ENCODE data around the gene TUNAR.

The TUNAR gene

DNA sequence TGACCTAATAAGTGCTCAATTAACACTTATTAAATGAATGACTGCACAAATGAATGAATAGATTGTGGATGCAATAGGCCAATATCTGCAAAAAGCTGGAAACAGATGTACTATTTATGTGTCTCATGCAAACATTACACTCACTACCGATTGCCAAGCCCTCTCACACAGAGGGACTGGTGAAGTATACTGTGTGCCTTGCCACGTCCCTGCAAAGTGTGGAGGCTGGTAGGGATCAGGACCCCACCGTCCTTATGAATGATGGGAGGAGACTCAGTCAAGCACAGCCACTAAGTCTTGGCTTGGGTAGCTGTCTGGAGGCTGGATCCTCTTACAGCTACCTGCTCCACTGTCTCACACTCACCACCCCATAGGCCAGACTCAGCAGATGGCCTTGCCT lies 3.9 kb upstream of the TUNAR start:
- DNase-seq (ENCODE audit: low read depth), result no peak

DNA sequence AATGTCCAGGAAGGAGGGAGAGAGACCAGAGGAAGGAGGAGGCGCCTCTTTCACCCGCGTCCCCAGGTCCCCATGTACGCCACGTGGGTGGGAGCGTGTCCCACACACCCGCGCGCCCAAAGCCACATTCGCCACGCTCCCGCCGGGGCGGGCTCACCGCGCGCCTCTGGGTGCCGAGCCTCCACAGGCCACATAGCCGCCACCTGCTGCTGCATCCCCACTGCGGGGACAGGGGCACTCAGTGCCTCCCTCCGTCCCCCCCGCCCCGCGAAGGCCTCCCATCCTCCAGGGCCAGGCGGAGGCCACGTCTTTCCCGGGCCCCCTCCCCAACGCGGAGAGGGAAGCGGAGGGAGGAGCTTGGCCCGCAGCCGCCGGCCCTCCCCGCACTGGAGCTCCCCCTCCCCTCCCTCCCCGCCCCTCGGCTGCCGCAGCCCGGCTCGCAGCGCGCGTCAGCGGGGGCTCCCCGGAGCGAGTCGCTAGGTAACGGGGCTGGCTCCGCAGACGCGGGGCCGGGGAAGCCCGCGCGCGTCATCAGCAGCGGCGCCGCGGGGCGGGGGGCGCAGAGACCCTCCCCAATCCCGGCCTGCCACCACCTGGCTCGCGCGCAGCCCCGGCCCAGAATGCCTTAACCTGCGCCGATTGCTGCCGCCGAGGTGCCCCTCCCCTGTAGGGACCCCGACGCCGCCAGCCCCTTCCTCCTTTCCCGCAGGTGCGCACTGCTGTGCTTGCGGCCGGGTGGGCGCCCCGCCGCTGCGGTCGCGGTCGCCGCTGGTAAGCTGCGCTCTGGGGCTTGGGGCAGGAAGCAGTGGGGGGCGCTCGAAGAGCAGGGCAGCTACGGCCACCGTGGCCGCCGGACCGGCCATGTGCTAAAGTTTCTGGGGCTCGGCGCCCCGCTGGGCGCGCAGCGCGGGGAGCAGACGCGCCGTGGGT lies 536 bp upstream of the TUNAR start:
- no peak for DNase-seq (ENCODE audit: low read depth)

DNA sequence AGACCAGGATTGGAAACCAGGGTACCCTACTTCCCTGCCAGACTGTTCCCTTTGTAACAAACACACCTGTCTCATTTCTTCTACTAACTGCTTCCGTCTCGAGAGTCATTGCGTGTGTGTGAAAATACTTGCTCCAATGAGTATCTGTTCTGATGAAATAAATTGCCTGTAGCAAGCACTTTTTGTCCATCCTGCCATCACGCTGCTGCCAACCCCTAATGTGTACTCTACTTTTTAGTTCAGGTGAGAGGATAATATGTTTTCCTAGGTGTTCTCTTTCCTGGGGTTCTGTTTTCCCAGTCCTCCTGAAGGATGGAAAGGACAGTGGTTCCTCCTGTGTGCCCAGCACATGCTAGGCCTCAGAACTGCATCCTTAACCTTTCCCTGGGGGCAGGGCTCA lies 1.0 kb downstream of the TUNAR start:
- no peak for DNase-seq (ENCODE audit: low read depth)

DNA sequence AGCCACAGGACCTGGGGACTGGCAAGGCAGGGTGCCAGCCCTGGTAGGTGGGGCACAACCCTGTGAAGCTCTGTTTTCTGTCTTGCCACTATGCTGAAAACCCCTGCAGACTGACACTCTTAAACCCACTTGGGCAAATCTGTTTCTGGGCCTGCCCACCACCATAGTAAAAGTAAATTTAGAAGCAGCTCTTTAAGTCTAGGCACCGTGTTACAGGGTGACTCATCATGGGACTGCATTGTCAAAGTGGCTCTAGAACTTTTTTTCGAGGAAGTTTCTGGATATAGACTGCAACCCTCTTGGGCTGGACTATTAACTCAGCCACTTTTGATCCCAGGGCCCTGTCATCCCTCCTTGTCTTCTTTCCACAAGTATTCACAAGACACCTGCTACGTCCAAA lies 7.7 kb downstream of the TUNAR start:
- no peak for DNase-seq (ENCODE audit: low read depth)

DNA sequence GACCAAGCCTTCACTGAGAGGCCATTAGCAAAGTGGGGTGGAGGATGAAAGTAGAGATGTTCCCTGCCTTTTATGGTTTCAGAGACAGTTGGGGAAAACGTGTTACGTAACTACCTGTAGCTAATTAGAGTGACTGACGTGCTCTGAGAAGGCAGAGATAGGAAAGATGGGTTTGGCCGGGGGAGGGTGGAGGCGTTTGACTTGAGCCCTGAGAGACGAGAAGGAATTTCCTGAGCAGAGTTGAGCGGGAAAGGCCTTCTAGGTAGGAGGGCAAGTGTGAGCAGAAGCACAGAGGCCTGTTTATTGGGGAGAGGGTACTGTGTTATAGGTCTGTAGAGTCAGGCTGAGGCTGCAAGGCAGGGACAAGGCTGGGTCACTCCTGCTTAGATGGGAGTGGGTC lies 8.6 kb downstream of the TUNAR start:
- DNase-seq (ENCODE audit: low read depth), result no peak

DNA sequence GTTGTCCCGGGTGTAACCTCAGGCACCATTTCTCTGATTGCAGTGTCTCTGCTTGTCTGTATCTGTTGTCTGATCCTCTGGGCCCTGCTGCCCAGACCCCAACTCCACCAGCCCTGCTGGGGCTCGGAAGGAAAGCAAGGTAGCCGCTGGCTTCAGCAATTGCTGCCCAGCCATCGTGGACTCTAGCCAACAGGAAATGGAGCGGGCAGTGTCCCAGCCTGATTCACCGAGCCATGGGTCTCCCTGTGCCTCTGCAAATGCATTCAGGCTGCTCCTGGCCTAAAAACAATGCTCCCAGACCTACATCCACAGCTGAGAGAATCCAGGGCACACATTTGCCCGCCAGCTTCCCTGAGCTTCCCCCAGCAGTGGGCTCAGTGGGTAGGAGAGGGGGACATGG lies 9.2 kb downstream of the TUNAR start:
- DNase-seq (ENCODE audit: low read depth), result peak; percentile 3

DNA sequence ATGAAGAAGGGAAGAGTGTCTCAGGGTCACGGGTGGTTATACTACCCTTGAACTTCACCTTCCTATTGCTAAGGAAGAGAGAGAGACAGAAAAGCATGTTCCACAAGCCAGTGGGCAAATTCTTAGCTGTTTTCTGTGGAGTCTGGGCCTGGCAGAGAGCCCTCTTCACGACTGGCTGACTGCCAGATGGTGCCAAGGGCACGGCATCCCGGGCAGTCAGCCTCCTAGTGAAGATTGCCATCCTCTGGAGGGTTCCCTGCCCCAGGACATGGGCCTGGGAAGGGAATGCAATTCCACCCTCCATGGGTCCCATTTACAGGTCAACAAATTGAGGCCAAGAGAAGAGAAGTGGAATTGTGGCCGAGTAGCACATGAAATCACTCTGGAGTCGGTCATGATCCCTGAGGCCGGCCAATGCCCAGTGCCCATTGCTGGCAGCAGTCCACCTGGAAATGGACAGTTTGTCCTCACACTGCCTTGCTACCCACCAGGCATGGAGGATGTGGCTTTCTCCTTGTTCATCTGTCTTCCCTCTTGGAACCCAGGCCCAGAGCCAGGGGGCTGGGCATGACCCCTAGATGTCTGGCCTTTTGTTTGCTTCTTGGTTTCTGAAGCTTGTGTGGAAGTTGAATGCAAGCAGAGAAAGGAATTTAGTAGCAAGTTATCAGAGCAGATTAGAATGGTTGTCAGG lies 9.9 kb downstream of the TUNAR start:
- DNase-seq (ENCODE audit: low read depth), result no peak

DNA sequence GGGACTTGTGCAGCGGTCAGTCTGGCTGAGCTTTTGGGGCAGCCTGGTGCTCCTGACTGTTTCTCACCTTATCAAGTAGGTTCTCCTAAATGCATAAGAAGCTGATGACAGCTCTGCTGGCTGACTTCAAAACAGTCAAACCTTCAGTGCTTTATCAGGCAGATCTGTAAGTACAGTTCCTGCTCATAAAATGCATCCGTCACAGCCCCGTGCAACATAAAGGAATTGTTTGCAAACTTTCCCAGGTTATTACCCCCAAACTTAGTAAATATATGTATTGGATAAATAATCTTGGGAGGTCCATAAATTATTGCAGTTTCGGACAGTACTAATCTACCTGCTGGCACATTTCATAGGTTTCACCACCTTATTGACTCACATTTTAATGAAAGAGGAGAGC lies 10.7 kb downstream of the TUNAR start:
- no peak for DNase-seq (ENCODE audit: low read depth)

DNA sequence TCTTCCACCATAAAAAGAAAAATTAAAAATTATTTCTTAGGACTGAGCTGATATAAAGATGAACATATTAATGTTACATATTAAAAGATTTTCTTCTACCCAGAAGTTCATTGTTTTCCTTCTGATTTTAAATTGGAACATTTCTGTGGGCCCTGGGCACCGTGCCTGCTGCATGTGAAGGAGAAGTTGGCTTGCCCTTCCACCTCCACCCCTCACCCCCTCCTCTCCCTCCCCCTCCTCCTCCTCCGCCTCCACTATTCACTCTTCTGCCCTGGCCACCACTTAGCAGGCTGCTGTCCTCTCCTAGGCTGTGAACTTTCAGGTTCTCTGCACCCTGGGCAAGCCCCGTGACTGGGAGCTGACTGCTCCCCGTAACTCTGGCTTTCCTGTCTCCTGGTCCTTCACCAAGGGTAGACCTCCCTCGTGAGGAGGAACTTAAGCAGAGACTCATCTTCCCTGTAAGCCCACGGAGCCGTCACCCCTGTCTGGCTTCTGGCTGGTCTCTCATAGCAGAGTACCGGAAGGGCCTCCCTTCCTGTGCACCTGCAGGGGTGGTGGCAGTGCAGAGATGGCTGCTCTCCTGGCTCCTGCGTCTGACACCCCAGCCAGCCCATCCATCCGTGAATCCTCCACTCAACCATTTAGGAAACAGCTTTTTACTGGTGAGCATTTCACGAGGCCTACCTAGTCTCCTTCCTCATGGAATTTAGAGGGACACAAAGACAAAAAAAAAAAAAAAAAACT lies 12.8 kb downstream of the TUNAR start:
- no peak for DNase-seq (ENCODE audit: low read depth)

DNA sequence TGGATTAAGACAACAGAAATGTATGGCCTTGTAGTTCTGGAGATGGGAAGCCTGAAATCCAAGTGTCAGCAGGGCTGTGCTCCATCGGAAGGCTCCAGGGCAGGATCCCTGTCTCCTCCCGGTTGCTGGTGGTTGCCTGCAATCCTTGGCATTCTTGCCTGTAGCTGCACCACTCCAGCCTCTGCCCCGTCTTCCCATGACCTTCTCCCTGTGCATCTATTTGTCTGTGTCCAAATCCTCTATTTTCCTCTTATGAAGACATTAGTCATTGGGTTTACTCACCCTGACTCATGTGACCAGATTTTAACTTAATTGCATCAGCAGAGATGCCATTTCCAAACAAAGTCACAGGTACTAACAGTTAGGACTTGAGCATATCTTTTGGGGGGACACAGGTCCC lies 15.1 kb downstream of the TUNAR start:
- peak; percentile 61 for DNase-seq (ENCODE audit: low read depth)

DNA sequence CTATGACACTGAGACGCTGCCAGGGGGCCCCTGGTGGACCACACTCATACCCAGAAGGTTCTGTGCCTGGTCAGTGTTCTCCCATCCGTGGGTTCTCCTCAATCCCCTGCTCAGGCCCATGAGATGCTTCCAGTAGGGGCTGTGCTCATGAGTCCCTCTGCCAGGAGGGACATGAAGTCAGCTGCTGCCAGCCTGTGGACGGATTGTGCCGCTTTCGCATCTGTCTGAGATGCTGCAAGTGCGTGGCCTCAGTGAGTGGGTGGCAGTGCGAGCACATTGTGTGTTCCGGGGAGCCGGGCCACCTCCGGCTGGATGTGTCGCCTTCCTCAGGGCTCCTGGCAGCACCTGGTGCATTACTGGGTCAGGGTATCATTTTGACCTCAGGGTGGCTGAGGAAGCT lies 15.5 kb downstream of the TUNAR start:
- no peak for DNase-seq (ENCODE audit: low read depth)

DNA sequence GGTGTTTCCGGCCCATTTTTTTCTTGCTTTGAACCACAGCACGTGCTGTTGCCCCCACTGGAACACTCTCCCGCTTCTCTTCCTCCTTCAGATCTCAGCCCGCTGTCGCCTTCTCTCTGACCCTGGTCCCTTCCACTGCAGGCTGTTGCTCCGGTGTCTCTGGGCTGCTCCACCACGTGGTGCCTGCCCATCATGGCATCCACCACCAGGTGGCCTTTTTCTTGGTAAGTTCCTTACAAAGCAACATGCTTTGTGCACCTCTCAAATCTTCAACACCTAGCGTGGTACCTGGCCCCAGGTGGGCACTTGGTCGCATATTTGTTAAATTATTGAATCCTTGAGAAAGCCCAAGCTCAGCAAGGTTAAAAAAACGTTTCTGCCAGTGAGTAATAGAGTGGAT lies 19.1 kb downstream of the TUNAR start:
- DNase-seq (ENCODE audit: low read depth), result no peak

DNA sequence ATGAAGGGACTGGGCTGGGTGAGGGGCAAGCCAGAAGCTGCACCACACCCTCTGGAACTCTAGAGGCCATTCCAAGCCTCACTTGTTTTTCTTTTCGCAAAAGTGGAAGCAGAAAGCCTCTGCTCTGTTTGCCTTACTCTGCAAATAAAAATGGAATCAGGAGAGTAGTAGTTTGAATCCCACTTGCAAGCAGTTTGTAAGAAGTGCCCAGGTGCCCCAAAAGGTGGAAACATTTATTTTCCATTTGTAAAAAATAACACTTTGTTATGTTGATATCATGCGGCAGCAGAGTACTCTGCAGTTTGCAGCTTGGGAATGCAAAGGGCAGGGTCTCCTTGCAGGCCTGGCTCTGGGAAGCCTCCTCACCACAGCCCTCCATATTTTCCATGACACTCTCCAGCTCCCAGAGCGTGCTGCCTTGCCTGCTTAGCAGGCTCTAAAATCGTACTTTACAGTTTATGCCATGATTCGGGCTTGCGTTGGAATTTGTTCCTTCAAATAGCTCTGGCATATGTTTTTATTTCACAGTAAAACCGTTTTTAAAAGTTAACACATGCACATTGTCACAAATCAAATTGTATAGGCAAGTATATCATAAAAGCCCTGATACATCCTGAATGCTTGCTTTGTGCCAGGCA lies 20.0 kb downstream of the TUNAR start:
- DNase-seq (ENCODE audit: low read depth), result no peak

DNA sequence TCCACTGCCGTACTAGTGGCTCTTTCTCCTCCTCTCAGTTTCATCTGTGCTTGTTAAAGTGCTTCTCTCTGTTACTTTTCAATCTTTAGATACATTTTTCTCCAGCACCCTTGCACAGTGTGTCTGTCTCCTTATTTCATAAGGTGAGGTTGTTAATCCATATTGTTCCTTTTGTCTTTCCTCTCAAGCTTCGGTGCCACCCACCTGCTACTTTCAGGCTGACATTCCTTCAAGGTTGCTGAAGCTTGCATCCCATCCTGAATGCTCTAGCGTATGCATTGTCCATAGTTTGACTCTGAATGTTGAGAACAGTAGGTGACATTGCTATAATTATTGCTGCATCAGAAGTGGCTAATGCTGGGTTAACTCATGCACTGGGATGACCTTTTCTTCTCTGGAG lies 20.6 kb downstream of the TUNAR start:
- no peak for DNase-seq (ENCODE audit: low read depth)

DNA sequence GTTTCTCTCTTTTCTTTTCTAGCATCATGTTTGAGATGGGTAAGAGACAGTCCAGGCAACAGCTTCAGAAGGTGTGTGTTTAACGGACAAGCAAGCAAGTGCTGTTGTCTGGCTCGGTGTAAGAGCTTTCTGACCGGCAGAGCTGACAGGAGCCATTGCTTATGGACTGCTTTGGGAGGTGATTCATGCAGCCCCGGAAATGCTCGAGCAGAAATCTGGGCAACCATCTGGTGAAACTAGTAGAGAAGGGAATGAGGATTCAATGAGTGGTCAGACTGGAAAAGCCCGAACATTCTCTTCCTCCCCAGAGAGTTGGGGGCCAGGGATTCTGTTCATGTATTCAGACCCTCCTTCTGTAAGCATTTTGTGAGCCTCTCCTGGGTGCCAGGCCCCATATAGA lies 24.4 kb downstream of the TUNAR start:
- DNase-seq (ENCODE audit: low read depth), result peak; percentile 41

DNA sequence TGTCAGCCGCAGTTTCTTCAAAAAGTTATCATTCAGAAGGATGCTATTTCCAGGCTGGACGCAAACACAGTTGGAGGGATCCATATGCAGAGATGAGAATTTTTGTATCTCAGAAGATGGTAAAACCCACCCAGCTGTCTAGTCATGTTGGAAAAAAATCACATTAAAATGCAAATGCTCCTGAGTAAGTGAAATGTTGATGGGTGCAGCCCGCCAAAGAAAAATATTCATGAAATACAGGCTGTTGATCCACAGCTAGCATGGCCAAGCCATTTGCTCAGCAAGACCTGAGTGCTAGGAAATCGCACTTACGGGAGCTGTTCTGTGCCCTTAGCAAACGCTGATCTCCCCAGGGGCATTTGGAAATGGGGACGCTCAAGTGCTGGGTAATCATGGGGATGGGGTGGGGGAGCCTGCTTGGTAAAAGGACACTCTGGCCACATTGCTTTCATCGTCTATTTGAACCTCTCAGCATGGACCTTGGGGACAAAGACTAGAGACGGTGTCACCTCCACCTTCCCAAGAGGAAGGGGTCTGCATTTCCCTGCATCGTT lies 25.7 kb downstream of the TUNAR start:
- no peak for DNase-seq (ENCODE audit: low read depth)

DNA sequence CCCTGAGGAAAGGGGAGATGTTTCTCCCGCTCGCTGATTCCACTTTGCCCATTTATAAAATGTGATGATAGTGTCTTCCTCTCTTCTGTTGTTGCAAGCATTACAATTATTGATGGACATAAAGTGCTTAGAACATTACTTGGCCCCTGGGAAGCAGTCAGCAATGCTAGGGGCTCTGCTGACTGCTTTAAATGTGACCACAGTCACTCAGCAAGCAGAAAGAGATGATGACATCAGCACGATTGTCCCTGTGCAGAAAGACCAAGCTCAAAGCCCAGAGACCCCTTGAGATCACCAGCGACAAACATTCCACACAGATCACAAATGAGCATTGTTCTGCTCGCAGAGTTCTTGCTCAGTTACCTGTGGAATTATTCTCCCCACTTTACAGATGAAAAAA lies 26.5 kb downstream of the TUNAR start:
- DNase-seq (ENCODE audit: low read depth), result no peak

DNA sequence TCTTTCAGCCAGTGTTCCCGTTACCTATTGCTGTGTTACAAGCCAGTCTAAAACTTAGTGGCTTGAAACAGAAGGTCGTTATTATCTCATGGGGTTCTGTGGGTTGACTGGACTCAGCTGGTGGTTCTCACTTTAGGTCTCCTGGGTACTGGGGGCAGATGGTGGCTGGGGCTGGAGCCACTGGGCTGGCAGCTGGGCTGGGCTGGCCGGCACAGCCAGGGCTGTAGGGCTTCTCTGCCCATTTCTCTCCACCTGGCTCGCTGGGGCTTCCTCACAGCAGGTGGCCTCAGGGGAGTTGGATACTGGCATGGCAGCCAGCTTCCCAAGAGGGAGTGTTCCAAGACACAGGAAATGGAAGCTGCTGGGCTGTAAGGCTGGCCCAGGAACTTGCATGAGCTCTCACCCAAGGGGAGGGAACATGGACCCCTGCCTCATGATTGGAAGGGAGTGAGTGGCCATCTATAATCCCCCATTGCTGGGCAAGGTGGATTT lies 27.0 kb downstream of the TUNAR start:
- no peak for DNase-seq (ENCODE audit: low read depth)

DNA sequence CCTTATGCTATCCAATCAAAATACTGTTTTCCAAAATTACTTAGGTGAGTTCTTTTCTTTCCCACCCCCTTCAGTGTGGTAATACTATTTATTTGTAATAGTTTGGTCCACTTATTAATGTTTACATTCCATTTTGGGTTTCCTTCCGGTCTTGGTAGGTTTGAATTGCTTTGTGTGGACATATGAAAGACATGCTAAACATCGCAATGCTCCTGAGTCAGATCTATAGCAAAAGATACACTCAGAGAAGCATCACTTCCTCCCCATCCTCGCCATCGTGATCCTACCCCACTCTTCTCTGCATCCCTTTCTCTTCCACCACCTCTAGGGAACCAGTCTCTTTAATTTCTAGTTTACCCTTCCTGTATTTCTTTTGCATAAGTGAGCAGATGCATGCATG lies 30.0 kb downstream of the TUNAR start:
- no peak for DNase-seq (ENCODE audit: low read depth)

DNA sequence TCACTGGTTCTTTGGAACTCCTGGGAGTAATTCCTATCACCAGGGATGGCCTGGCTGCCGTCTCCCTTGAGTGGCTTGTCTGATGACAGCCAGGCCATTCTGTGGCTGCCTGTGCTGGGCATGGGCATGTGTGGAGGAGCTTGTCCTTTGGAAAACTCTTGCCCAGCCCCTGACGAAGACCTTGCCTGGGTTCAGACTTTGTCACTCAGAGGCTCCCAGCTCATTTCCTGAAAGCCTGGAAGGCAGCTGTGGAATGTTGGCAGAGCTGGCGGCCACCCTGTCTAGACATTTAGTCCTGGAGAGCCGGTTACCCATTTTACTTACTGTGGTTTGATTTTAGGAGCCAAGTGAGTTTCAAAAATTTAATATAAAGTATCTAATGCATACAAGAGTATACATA lies 34.0 kb downstream of the TUNAR start:
- DNase-seq (ENCODE audit: low read depth), result no peak

DNA sequence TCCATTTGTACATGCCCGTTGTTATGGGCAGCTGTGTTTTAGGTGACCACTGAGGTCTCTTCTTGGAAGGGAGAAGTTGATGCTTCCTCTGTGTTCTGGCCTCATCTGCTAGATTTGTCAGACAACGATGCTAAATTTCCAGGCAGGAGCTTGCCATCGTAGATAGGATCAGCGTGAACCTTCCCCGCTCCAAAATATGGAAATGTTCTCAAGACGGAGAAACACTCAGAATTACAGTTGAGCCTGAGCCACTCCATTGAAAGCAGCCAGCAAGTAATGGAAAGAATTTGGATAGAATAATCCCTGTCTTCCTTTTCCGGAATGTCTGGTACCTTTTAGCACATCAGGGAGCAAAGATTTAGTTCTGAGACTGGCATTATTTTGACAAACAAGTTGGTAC lies 34.8 kb downstream of the TUNAR start:
- no peak for DNase-seq (ENCODE audit: low read depth)

DNA sequence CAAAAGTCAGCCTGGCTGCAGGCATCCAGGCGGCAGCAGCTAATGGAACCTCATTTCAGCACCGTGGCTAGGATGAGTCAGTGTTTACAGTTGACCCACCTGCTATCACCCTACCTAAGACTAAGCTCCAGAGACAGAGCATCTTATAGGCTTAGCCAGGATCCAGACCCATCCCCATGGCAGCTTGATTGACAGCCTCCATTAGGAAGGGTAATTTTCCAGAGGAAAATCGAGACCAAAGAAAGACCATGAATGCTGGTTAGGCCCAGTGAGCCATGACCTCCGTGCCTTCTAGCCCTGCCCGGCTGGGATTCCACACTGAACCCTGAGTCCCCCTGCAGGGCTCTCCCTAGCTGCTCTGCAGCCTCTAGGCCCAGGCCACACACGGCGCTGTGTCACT lies 38.7 kb downstream of the TUNAR start:
- no peak for DNase-seq (ENCODE audit: low read depth)
